Effector memory CD8-positive, alpha-beta T cell (primary cell): Measurements from ENCODE around the gene NDUFAF2.

Experiments used
- ATAC-seq: fragments of 150-1000 bp; cut with Tn5 transposase; replicated peaks from 2 replicates; pipeline ENCODE4 v1.10.0; 2021; ENCODE audit warnings: mild to moderate bottlenecking, moderate library complexity
- DNase-seq, 3 experiments: peaks; one replicate each; pipeline ENCODE4 v3.0.0; 2021
- H3K27ac Mint-ChIP-seq, 2 donors: one replicate each; pipeline ENCODE4 v1.8.0; 2022; ENCODE audit warnings: mild to moderate bottlenecking in 2 of 2, mixed read lengths in 2 of 2, moderate library complexity in 2 of 2
- H3K27me3 Mint-ChIP-seq, 2 donors: one replicate each; pipeline ENCODE4 v1.8.0; 2022; ENCODE audit warnings: mixed read lengths in 2 of 2
- H3K36me3 Mint-ChIP-seq: one replicate; pipeline ENCODE4 v1.8.0; 2022; ENCODE audit warnings: mild to moderate bottlenecking, moderate library complexity, mixed read lengths; ENCODE audit not compliant: insufficient read depth
- H3K4me1 Mint-ChIP-seq, 2 donors: one replicate each; pipeline ENCODE4 v1.8.0; 2022; ENCODE audit warnings: low read depth in 2 of 2, mixed read lengths in 2 of 2
- H3K4me3 Mint-ChIP-seq, 2 donors: one replicate each; pipeline ENCODE4 v1.8.0; 2022; ENCODE audit warnings: mild to moderate bottlenecking in 2 of 2, mixed read lengths in 2 of 2, moderate library complexity in 2 of 2
- H3K9me3 Mint-ChIP-seq, 2 donors: one replicate each; pipeline ENCODE4 v1.8.0; 2022; ENCODE audit warnings: mixed read lengths in 2 of 2

The NDUFAF2 gene

GRCh38 chr5:61123145-61123544, 178.1 kb downstream of the NDUFAF2 start:
- no peak for ATAC-seq
- Mint-ChIP-seq H3K27me3 (no peaks in the 10 kb centered on the region), H3K4me1 (no peaks in the 10 kb centered on the region), H3K4me3 (no peak overlapping the region), H3K36me3 (peaks cover 3% of the 10 kb centered on the region), H3K9me3 (no peaks in the 10 kb centered on the region), H3K27ac (no peak overlapping the region)
- DNase-seq = no peak

- Mint-ChIP-seq H3K27ac (no peak overlapping the region), H3K27me3 (no peaks in the 10 kb centered on the region), H3K9me3 (no peaks in the 10 kb centered on the region), H3K4me3 (no peak overlapping the region), H3K4me1 (no peaks in the 10 kb centered on the region), H3K36me3 (no peaks in the 10 kb centered on the region)
- DNase-seq (no peak), ATAC-seq (no peak)
These were observed 185.3 kb downstream of the NDUFAF2 start for GRCh38 chr5:61130289-61130688.

GRCh38 chr5:61132559-61132958, 187.6 kb downstream of the NDUFAF2 start:
- no peak for ATAC-seq
- H3K4me3 Mint-ChIP-seq = no peak overlapping the region
- DNase-seq = no peak
- no peaks in the 10 kb centered on the region for H3K27me3 Mint-ChIP-seq
- no peaks in the 10 kb centered on the region for H3K36me3 Mint-ChIP-seq
- no peaks in the 10 kb centered on the region for H3K9me3 Mint-ChIP-seq
- H3K4me1 Mint-ChIP-seq = no peaks in the 10 kb centered on the region
- no peak overlapping the region for H3K27ac Mint-ChIP-seq

GRCh38 chr5:61137835-61138234, 192.8 kb downstream of the NDUFAF2 start:
- ATAC-seq (no peak), DNase-seq (no peak)
- H3K4me3 Mint-ChIP-seq = no peak overlapping the region
- H3K4me1 Mint-ChIP-seq = no peaks in the 10 kb centered on the region
- H3K27ac Mint-ChIP-seq = no peak overlapping the region
- H3K36me3 Mint-ChIP-seq = no peaks in the 10 kb centered on the region
- H3K27me3 Mint-ChIP-seq = no peaks in the 10 kb centered on the region
- H3K9me3 Mint-ChIP-seq = no peaks in the 10 kb centered on the region

- H3K9me3 Mint-ChIP-seq = no peaks in the 10 kb centered on the region
- no peak for DNase-seq
- H3K36me3 Mint-ChIP-seq = no peaks in the 10 kb centered on the region
- no peak overlapping the region for H3K4me3 Mint-ChIP-seq
- H3K4me1 Mint-ChIP-seq = no peaks in the 10 kb centered on the region
- no peak for ATAC-seq
- no peak overlapping the region for H3K27ac Mint-ChIP-seq
- no peaks in the 10 kb centered on the region for H3K27me3 Mint-ChIP-seq
These were observed 194.3 kb downstream of the NDUFAF2 start for GRCh38 chr5:61139094-61139873.

GRCh38 chr5:61139931-61140330, 194.9 kb downstream of the NDUFAF2 start:
- ATAC-seq (no peak), DNase-seq (no peak)
- Mint-ChIP-seq H3K27me3 (no peaks in the 10 kb centered on the region), H3K4me1 (no peaks in the 10 kb centered on the region), H3K9me3 (no peaks in the 10 kb centered on the region), H3K36me3 (no peaks in the 10 kb centered on the region), H3K27ac (no peak overlapping the region), H3K4me3 (no peak overlapping the region)

GRCh38 chr5:61141801-61142200, 196.8 kb downstream of the NDUFAF2 start:
- no peaks in the 10 kb centered on the region for H3K36me3 Mint-ChIP-seq
- H3K27me3 Mint-ChIP-seq = no peaks in the 10 kb centered on the region
- H3K27ac Mint-ChIP-seq = peak overlapping the region in 1 of 2 donors; percentile 2
- H3K9me3 Mint-ChIP-seq = peaks cover 0 to 5% of the 10 kb centered on the region in 2 donors
- no peak overlapping the region for H3K4me3 Mint-ChIP-seq
- ATAC-seq (no peak), DNase-seq (no peak)
- H3K4me1 Mint-ChIP-seq = no peaks in the 10 kb centered on the region

GRCh38 chr5:61142391-61142790, 197.4 kb downstream of the NDUFAF2 start:
- ATAC-seq = no peak
- peaks cover 0 to 7% of the 10 kb centered on the region in 2 donors for H3K9me3 Mint-ChIP-seq
- no peaks in the 10 kb centered on the region for H3K4me1 Mint-ChIP-seq

GRCh38 chr5:61142811-61143210, 197.8 kb downstream of the NDUFAF2 start:
- ATAC-seq (no peak), DNase-seq (no peak)
- H3K4me3 Mint-ChIP-seq = no peak overlapping the region
- peaks cover 0 to 7% of the 10 kb centered on the region in 2 donors for H3K9me3 Mint-ChIP-seq
- no peaks in the 10 kb centered on the region for H3K27me3 Mint-ChIP-seq
- H3K27ac Mint-ChIP-seq = no peak overlapping the region
- H3K4me1 Mint-ChIP-seq = no peaks in the 10 kb centered on the region
- H3K36me3 Mint-ChIP-seq = no peaks in the 10 kb centered on the region

More at GRCh38 chr5:61142391-61142790, 197.4 kb downstream of the NDUFAF2 start:
- no peaks in the 10 kb centered on the region for H3K36me3 Mint-ChIP-seq
- DNase-seq = no peak
- no peaks in the 10 kb centered on the region for H3K27me3 Mint-ChIP-seq
- peak overlapping the region in 1 of 2 donors; percentile 2 for H3K27ac Mint-ChIP-seq
- H3K4me3 Mint-ChIP-seq = no peak overlapping the region

GRCh38 chr5:61148515-61148914, 203.5 kb downstream of the NDUFAF2 start:
- peaks cover 2% of the 10 kb centered on the region for H3K36me3 Mint-ChIP-seq
- DNase-seq = no peak
- no peak overlapping the region for H3K27ac Mint-ChIP-seq
- H3K4me3 Mint-ChIP-seq = no peak overlapping the region
- no peaks in the 10 kb centered on the region for H3K4me1 Mint-ChIP-seq
- ATAC-seq = no peak
- peaks cover 0 to 7% of the 10 kb centered on the region in 2 donors for H3K9me3 Mint-ChIP-seq
- no peaks in the 10 kb centered on the region for H3K27me3 Mint-ChIP-seq

GRCh38 chr5:61151893-61152292, 206.9 kb downstream of the NDUFAF2 start:
- DNase-seq (no peak), ATAC-seq (no peak)
- no peaks in the 10 kb centered on the region for H3K4me1 Mint-ChIP-seq
- H3K27ac Mint-ChIP-seq = no peak overlapping the region
- H3K36me3 Mint-ChIP-seq = peaks cover 7% of the 10 kb centered on the region
- H3K4me3 Mint-ChIP-seq = no peak overlapping the region
- no peaks in the 10 kb centered on the region for H3K27me3 Mint-ChIP-seq
- peaks cover 0 to under 1% of the 10 kb centered on the region in 2 donors for H3K9me3 Mint-ChIP-seq

- no peak overlapping the region for H3K27ac Mint-ChIP-seq
- no peak for DNase-seq
- no peak overlapping the region for H3K4me3 Mint-ChIP-seq
- H3K9me3 Mint-ChIP-seq = no peaks in the 10 kb centered on the region
- peaks cover 37% of the 10 kb centered on the region for H3K36me3 Mint-ChIP-seq
- H3K4me1 Mint-ChIP-seq = peaks cover 14 to 25% of the 10 kb centered on the region in 2 donors
- no peaks in the 10 kb centered on the region for H3K27me3 Mint-ChIP-seq
- no peak for ATAC-seq
These were observed 214.1 kb downstream of the NDUFAF2 start for GRCh38 chr5:61159070-61159469.

GRCh38 chr5:61159836-61160235, 214.8 kb downstream of the NDUFAF2 start:
- H3K27ac Mint-ChIP-seq = no peak overlapping the region
- ATAC-seq (no peak), DNase-seq (no peak)
- H3K4me3 Mint-ChIP-seq = peak overlapping the region in 1 of 2 donors; percentile 49
- H3K9me3 Mint-ChIP-seq = no peaks in the 10 kb centered on the region
- no peaks in the 10 kb centered on the region for H3K27me3 Mint-ChIP-seq
- H3K4me1 Mint-ChIP-seq = peaks cover 14 to 25% of the 10 kb centered on the region in 2 donors
- H3K36me3 Mint-ChIP-seq = peaks cover 37% of the 10 kb centered on the region

GRCh38 chr5:61160497-61160896, 215.5 kb downstream of the NDUFAF2 start:
- Mint-ChIP-seq H3K4me3 (peak overlapping the region; percentile 27 to 49), H3K27ac (no peak overlapping the region), H3K36me3 (peaks cover 37% of the 10 kb centered on the region), H3K9me3 (no peaks in the 10 kb centered on the region), H3K27me3 (no peaks in the 10 kb centered on the region), H3K4me1 (peaks cover 14 to 25% of the 10 kb centered on the region in 2 donors)
- no peak for DNase-seq
- ATAC-seq = no peak
